GM19035 (cell line): ENCODE results near the gene UTS2R.
"Not testable (repeated sequence)": the region's sequence is repeated elsewhere in the genome, so short reads cannot be mapped to it uniquely, and the experiment has no call there.

Experiments used
- ATAC-seq: cut with Tn5 transposase; IDR thresholded peaks from one replicate; pipeline ENCODE4 v1.9.1; 2021; ENCODE audit not compliant: unreplicated experiment

Gene UTS2R

GRCh38 chr17:82406131-82406671 is 34.6 kb downstream of the UTS2R start:
- ATAC-seq: no peak

DNA sequence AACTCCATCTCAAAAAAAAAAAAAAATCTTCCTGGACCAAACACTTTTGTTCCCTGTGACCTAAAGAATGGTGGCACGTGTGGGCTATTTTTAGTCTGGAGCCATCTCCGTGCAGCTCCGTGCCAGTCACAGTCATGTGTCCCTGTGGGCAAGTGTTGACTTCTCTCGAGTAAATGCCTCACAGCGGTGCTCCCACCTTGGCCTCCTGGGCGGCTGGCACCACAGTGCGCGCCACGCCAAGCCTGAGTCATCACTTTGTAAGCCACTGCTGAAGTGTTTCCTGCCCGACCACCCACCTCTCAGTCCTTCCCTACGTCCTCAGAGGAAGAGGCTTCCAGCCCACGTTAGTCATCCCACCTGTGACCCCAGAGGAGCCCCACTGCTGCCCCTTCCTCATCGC is 35.7 kb downstream of the UTS2R start:
- no peak for ATAC-seq

DNA sequence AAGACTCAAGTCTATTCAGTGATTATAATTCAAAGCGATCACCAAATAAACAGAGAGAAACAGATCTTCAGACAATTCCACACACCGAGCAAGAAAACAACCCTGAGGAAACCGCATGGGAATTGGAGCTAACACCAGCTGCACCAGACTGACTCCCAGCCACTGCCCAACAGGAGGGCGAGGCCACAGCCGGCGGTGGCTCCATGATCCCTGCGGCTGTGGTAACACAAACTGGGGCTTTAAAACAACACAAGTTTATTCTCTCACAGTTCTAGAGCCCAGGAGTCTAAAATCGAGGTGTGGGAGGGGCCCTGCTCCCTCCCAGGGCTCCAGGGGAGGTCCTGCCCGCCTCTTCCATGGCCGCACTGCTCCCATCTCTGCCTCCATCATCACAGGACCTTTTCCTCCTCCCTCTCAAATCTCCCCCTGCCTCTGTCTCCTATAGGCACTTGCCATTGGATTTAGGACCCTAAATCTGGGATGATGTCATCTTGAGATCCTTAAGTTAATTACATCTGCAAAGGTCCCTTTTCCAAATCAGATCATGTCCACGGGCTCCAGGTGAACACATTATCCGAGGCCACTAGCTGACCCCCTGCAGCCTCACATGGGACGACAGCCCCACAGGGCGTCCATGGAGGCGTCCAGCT is 36.8 kb downstream of the UTS2R start:
- no peak for ATAC-seq

DNA sequence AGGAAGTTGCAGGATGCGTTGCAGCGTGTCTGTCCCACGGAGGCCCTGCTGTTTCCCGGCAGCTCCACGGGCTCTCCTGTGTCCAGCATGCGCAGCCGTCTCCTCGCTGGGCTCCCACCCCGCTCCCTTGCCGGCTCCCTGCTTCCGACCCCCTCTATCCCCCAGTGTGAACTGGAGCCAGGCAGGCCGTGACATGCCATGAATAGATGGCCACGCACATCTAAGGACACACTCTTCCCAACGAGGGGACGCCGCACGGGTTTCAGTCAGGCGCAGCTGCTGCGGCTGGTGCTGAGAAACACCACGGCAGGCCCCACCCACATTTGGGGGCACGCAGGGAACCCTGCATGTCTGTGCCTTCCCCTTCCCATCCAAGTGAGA is 37.4 kb downstream of the UTS2R start:
- no peak for ATAC-seq

DNA sequence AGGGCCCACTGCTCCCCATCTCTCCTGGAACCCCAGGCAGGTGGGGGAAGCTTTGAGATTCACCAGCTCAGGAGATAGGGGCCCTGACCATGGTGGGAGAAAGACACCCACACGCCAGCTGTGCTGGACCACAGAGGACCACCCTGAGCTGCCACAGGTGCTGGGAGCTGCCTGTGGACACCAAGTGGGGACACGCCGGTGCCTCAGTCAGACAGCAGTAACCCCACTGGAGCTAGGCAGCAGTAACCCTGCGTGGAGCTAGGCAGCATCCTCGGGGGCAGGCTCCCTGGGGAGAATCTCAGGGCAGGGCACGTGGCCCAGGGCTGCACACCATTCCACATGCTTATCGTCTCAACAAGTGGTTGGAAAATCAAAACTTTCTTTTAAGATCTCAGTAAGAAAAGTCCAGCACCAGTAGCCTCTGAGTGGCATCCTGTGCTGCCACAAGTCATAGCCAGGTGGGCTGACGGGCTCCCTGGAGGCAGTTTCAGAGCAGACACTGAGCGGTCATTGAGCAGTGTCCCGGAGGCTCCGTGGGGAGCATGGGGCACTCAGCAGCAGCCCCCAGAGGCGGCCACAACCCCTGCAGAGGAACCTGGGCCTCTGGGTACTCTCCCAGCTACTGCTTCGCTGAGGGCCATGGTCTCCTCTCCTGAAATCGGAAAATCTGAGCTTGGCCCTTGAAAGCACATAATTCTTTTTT is 38.6 kb downstream of the UTS2R start:
- ATAC-seq: no peak

- no peak for ATAC-seq
These were observed 40.0 kb downstream of the UTS2R start for GRCh38 chr17:82411396-82412053.

DNA sequence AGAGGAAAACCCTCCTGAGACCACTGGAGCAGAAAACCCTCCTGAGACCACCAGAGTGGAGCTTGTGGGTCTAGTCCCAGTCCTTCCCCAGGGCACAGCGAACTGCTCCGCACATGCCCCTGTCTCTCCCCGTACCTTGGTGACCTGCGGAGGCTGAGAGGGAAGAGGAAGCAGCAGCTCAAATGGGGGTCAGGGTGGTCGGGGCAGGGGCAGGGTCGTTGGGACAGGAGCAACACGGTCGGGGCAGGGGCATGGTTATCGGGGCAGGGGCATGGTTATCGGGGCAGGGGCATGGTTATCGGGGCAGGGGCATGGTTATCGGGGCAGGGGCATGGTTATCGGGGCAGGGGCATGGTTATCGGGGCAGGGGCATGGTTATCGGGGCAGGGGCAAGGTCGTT is 40.5 kb downstream of the UTS2R start:
- not testable (repeated sequence) for ATAC-seq

GRCh38 chr17:82412535-82413520 is 41.3 kb downstream of the UTS2R start:
- ATAC-seq: no peak

- no peak for ATAC-seq
These were observed 43.1 kb downstream of the UTS2R start for GRCh38 chr17:82414548-82415281.

DNA sequence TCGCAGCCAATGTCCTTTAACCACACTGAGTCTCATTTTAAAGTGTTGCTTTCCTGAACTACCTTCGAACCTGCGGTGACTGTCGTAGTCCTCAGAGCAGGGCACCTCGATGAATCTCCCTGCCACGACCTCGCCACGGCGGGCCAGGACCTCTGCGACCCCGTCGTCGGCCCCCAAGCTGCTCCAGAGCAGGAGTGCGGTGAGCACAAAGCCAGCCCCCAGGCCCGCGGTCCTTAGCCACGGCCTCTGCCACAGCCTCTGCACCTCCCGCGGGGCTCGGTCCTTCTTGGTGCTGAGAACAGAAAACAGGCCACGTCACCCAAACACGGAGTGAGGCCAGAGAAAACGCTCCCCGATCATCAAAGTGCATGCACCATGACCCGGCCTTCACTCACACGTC is 43.8 kb downstream of the UTS2R start:
- ATAC-seq: no peak

GRCh38 chr17:82415786-82416185 is 44.2 kb downstream of the UTS2R start:
- no peak for ATAC-seq

- no peak for ATAC-seq
These were observed 44.7 kb downstream of the UTS2R start for GRCh38 chr17:82416264-82416663.

DNA sequence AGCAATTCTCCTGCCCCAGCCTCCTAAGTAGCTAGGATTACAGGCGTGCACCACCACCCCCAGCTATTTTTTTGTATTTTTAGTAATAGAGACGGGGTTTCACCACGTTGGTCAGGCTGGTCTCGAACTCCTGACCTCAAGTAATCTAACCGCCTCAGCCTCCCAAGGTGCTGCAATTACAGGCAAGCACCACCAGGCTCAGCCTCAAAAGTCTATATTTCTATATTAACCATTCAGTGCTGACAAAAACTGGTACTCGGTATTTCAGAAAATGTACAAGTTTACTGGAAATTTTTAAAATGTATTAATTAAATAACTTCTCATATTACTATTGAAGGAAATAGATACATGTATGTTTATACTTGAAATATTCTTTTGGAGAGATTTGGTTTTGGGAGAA is 45.2 kb downstream of the UTS2R start:
- no peak for ATAC-seq

- peak; percentile 91 for ATAC-seq
These were observed 46.7 kb downstream of the UTS2R start, which contains the start of the genes HEXD and OGFOD3 for GRCh38 chr17:82418001-82418986. HEXD (plus strand) TSS chr17:82418347; CDS start chr17:82419800, 1,453 bp downstream. OGFOD3 (minus strand) TSS chr17:82418586; CDS start chr17:82418485, 101 bp downstream.

DNA sequence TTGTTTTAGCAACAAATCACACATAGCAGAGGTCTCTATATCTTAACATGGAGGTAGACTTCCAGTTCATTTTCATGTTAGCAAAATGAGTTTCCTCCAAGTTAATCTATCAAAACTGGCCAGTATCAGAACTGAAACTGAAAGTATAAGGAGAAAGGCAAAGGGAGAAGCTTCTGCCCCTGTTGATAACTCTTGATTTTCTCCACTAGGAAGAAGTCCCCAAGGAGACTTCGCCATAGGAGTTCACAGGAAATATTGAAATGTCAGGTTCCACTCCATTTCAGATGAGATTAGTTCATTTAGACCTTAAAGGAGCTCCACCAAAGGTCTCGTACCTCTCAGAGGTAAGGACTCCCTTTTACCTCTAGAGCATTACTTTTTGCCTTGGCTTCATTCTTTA is 48.0 kb downstream of the UTS2R start:
- no peak for ATAC-seq

GRCh38 chr17:82424001-82424862 is 52.7 kb downstream of the UTS2R start:
- no peak for ATAC-seq

- ATAC-seq: no peak
These were observed 53.2 kb downstream of the UTS2R start for GRCh38 chr17:82424863-82425159.
